Subcutaneous abdominal adipose tissue (tissue), 5 donors: ENCODE data around the gene EPPIN.
"Not testable (repeated sequence)": the region's sequence is repeated elsewhere in the genome, so short reads cannot be mapped to it uniquely, and the experiment has no call there.

ENCODE experiments used
- H3K27ac ChIP-seq: one replicate; pipeline ENCODE4 v1.7.0; 2013; ENCODE audit warnings: low read depth, mild to moderate bottlenecking, inconsistent platforms, low read length, moderate library complexity
- H3K27me3 ChIP-seq, 5 donors: one replicate each; pipeline ENCODE4 v1.7.0; 2013; ENCODE audit warnings: low read length in 5 of 5, inconsistent platforms in 1 of 5; ENCODE audit not compliant: control insufficient read depth in 5 of 5, insufficient read depth in 4 of 5
- H3K36me3 ChIP-seq, 5 donors: one replicate each; pipeline ENCODE4 v1.7.0; 2013; ENCODE audit warnings: low read length in 5 of 5; ENCODE audit not compliant: control insufficient read depth in 5 of 5, insufficient read depth in 5 of 5
- H3K4me1 ChIP-seq, 5 donors: one replicate each; pipeline ENCODE4 v1.7.0; 2013; ENCODE audit warnings: low read length in 5 of 5, mild to moderate bottlenecking in 3 of 5, moderate library complexity in 1 of 5; ENCODE audit not compliant: control insufficient read depth in 5 of 5, insufficient read depth in 5 of 5
- H3K4me3 ChIP-seq, 5 donors: one replicate each; pipeline ENCODE4 v1.7.0; 2013; ENCODE audit warnings: low read length in 5 of 5, low read depth in 1 of 5
- H3K9ac ChIP-seq, 5 donors: one replicate each; pipeline ENCODE4 v1.7.0; 2013; ENCODE audit warnings: low read length in 5 of 5, mild to moderate bottlenecking in 4 of 5, moderate library complexity in 3 of 5
- H3K9me3 ChIP-seq, 5 donors: one replicate each; pipeline ENCODE4 v1.7.0; 2013; ENCODE audit warnings: low read length in 5 of 5; ENCODE audit not compliant: control insufficient read depth in 5 of 5
- donor health status: healthy.
- donor health status: healthy.
- donor health status: healthy.
- donor health status: healthy.
- donor health status: healthy.

EPPIN gene

DNA sequence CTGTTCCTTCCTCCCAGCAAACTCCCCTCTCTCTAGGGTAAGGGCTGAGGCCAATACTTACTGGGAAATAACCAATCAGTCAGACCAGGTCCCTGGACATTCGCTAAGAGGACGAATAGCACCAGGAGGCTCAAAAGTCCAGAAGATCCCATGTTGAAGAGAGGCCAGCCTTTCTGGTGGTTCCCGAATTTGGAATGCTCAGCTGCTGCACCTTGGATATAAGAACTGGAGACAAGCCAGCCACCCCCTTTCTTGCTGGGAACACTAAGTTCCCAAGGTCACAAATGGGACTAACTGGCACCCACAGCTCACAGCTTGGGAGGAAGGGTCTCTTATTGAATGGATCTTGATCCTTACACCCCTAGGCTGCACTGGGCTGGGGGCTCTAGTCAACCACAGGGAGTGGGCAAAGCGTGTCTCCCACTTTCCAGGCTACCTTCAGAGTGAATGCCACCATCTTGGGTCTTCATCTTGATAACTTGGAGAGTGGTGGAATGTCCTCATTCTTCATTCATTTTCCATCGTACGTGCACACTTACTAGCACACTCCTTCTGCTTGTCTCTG is at the start of gene EPPIN:
EPPIN (minus strand) TSS at position 196 of the 565 bp plus-strand sequence; CDS start at position 152, 44 bp downstream.
- H3K4me1 ChIP-seq, result peaks cover 0 to 3% (median 0%) of the 10 kb centered on the region in 5 donors
- H3K27me3 ChIP-seq, result peaks cover 0 to 8% (median 6%) of the 10 kb centered on the region in 5 donors
- no peaks in the 10 kb centered on the region for H3K9me3 ChIP-seq
- H3K4me3 ChIP-seq, result no peak within 1 kb of the TSS
- H3K27ac ChIP-seq, result no peak within 1 kb of the TSS
- H3K9ac ChIP-seq, result peak within 1 kb of the TSS in 1 of 5 donors; percentile 48
- no peaks in the 10 kb centered on the region for H3K36me3 ChIP-seq

DNA sequence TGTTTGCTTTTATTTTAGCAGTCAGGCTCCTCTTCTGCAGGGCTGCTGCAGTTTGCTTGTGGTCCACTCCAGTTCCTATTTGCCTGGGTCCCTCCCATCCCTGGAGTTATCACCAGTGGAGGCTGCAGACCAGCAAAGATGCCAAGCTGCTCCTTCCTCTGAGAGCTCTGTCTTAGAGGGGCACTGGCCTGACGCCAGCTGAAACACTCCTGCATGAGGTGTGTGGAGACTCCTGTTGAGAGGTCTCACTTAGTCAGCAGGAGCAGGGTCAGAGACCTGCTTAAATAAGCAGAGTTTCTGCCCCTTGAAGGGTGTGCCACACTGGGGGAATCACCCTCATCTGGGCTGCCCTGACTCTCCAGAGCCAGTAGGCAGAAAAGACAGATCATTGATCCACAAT is 48.0 kb upstream of the EPPIN start:
- H3K36me3 ChIP-seq, result no peaks in the 10 kb centered on the region
- no peaks in the 10 kb centered on the region for H3K4me1 ChIP-seq
- no peak overlapping the region for H3K9ac ChIP-seq
- no peak overlapping the region for H3K27ac ChIP-seq
- no peak overlapping the region for H3K4me3 ChIP-seq
- peaks cover 0 to 6% (median 0%) of the 10 kb centered on the region in 5 donors for H3K9me3 ChIP-seq
- H3K27me3 ChIP-seq, result peaks cover 0 to 7% (median 5%) of the 10 kb centered on the region in 5 donors

DNA sequence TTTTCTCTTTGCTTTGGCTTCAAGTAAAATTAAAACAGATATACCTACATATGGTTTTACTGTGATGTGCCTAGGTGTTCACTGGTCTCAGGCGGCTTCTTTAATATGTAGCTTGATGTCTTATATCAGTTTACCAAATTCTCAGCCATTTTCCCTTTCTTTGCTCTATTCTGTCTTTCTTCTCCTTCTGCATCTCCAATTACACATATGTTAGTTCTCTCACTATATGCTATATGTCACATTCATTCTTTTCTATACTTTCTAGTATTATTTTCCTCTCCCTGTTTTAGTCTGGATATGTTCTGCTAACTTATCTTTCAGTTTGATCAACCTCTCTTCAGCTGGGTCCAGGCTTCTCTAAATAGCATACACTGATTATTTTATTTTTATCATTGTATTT is 46.3 kb upstream of the EPPIN start:
- Histone ChIP-seq H3K9me3 (peaks cover 0 to 6% (median 0%) of the 10 kb centered on the region in 5 donors), H3K27me3 (peaks cover 0 to 7% (median 5%) of the 10 kb centered on the region in 5 donors), H3K9ac (no peak overlapping the region), H3K27ac (no peak overlapping the region), H3K4me3 (no peak overlapping the region), H3K36me3 (no peaks in the 10 kb centered on the region), H3K4me1 (no peaks in the 10 kb centered on the region)

DNA sequence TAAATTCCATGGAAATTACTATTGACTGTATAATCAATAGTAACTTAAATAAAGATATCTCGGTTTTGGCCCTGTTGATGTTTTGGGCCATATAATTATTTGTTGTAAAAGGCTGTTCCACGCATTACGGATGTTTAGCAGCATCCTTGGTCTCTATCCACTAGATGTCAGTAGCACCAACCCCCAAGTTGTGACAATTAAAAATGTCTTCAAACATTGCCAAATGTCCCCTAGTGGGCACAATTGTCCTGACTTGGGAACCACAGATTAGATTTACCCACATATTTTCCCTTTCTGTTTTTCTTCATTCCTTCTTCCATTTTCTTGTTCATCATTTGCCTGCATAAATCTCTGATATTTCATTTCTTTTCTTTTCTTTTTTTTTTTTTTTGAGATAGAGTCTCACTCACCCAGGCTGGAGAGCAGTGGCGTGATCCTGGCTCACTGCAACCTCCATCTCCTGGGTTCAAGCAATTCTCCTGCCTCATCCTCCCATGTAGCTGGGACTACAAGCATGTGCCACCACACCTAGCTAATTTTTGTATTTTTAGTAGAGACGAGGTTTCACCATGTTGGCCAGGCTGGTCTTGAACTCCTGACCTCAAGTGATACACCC is 45.5 kb upstream of the EPPIN start:
- H3K4me1 ChIP-seq, result no peaks in the 10 kb centered on the region
- H3K27me3 ChIP-seq, result peaks cover 0 to 4% (median 0%) of the 10 kb centered on the region in 5 donors
- H3K9ac ChIP-seq, result no peak overlapping the region
- H3K36me3 ChIP-seq, result no peaks in the 10 kb centered on the region
- H3K9me3 ChIP-seq, result peaks cover 0 to 6% (median 0%) of the 10 kb centered on the region in 5 donors
- no peak overlapping the region for H3K4me3 ChIP-seq
- H3K27ac ChIP-seq, result no peak overlapping the region

DNA sequence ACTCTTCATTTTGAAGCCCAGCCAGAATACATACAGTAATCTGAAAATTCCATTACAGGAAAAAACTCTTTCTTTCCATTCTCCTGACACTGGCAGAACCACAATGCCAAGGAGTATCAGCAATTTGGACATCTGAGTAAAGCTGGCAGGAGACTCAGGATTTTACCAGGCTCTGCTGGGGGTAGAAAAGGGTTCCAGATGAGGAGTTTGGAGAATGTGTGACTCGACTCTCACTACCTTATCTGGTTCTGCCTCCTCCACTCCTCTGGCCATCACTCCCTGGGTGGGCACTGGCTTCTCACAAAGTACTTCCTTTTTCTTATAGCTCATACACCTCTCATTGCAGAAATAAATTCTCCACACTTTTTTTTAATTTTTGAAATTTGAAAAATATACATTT is 42.5 kb upstream of the EPPIN start:
- H3K36me3 ChIP-seq, result no peaks in the 10 kb centered on the region
- H3K4me1 ChIP-seq, result no peaks in the 10 kb centered on the region
- H3K9me3 ChIP-seq, result peaks cover 0 to 6% (median 0%) of the 10 kb centered on the region in 5 donors
- no peaks in the 10 kb centered on the region for H3K27me3 ChIP-seq
- H3K27ac ChIP-seq, result no peak overlapping the region
- H3K9ac ChIP-seq, result no peak overlapping the region
- H3K4me3 ChIP-seq, result no peak overlapping the region

DNA sequence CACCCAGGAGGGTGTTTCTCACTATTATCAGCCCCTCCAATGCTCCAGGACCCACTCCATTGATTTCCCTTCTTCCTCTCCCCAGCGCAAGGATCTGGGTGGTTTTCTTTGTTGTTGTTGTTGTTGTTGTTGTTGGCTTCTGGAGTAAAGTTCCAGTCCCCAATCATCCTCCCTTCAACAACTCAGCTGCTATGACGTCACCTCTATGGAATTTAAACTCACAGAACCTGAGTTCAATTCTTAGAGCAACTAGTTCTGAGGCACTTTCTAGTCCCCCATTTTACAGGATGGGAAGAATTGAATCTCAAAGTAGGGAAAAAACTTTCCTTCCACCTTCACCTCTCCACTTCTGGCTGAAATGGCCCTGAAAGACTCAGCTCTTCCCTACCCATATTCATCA is 41.6 kb upstream of the EPPIN start:
- Histone ChIP-seq H3K9me3 (peaks cover 0 to 6% (median 0%) of the 10 kb centered on the region in 5 donors), H3K27me3 (no peaks in the 10 kb centered on the region), H3K9ac (no peak overlapping the region)

DNA sequence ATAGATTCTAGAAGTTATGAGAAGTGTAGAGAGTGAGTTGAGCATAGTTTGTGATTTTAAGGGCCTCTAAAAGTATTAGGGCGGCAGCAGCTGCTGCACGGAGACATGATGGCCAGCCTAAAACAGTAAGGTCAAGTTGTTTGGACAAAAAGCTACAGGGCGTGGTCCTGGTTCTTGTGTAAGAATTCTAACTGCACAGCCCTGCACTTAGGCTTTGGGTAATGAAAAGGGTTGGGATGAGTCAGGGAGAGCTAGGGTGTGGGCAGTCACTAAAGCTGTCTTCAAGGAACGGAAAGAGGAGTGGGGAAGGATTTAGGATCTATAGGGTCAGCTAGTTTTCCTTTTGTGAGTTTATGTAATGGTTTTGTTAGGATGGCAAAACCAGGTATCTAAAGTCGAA is 38.8 kb upstream of the EPPIN start:
- not testable (repeated sequence) for H3K4me3 ChIP-seq, H3K36me3 ChIP-seq, H3K9me3 ChIP-seq, H3K9ac ChIP-seq, H3K4me1 ChIP-seq, H3K27me3 ChIP-seq, H3K27ac ChIP-seq

More for the DNA sequence above, 41.6 kb upstream of the EPPIN start:
- Histone ChIP-seq H3K36me3 (no peaks in the 10 kb centered on the region), H3K4me3 (no peak overlapping the region), H3K4me1 (no peaks in the 10 kb centered on the region), H3K27ac (no peak overlapping the region)

DNA sequence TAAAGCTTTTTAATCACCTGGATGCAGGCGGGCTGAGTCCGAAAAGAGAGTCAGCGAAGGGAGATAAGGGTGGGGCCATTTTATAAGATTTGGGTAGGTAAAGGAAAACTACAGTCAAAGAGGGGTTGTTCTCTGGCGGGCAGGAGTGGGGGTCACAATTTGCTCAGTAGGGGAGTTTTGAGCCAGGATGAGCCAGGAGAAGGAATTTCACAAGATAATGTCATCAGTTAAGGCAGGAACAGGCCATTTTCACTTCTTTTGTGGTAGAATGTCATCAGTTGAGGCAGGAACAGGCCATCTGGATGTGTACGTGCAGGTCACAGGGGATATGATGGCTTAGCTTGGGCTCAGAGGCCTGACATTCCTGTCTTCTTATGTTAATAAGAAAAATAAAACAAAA is 37.1 kb upstream of the EPPIN start:
- not testable (repeated sequence) for H3K4me1 ChIP-seq, H3K36me3 ChIP-seq, H3K9me3 ChIP-seq, H3K9ac ChIP-seq, H3K4me3 ChIP-seq, H3K27me3 ChIP-seq, H3K27ac ChIP-seq

DNA sequence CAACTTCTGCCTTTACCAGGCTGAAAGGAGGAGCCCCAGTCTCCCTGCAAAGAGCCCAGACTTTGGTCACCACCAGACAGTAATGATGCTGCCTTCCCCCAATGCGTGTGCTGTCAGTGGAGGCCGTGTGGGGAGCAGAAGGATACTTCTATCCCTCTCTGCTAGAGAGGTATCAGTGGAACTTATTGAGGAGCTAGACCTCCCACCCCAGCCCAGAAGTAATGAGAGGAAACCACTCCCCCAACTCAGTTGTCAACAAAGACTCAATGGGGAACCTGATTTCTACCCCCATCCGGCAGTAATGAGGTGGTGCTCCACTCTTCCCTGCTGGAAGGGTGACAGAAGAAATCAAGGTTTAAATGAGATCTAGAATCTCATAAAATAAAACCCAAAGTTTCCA is 36.3 kb upstream of the EPPIN start:
- H3K4me3 ChIP-seq, result no peak overlapping the region
- no peak overlapping the region for H3K27ac ChIP-seq
- H3K9me3 ChIP-seq, result no peaks in the 10 kb centered on the region
- H3K27me3 ChIP-seq, result peaks cover 0 to 12% (median 3%) of the 10 kb centered on the region in 5 donors
- no peaks in the 10 kb centered on the region for H3K4me1 ChIP-seq
- no peaks in the 10 kb centered on the region for H3K36me3 ChIP-seq
- H3K9ac ChIP-seq, result no peak overlapping the region

DNA sequence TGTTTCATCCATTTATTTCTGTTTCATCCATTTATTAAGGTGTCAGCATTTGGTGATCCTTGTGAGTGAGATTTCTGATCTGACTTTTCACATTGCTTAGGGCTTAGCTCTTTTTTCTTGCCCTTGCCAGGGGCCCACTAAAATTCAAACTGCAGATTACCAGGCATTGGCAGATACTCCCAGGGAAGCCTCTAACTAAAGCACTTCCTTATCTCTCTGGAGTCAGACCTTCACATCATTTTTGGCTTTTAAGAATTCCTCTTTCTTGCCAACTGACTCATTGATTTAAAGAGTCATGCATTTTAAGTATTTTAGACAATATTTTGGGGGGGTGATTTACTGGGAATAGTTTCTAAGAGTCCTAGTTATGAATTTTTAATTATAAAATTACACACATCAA is 34.5 kb upstream of the EPPIN start:
- Histone ChIP-seq H3K9ac (no peak overlapping the region), H3K4me1 (no peaks in the 10 kb centered on the region), H3K4me3 (no peak overlapping the region), H3K27ac (no peak overlapping the region), H3K36me3 (no peaks in the 10 kb centered on the region), H3K27me3 (peaks cover 0 to 12% (median 3%) of the 10 kb centered on the region in 5 donors), H3K9me3 (no peaks in the 10 kb centered on the region)
